ENCODE measurements around the gene KCNH8. TPM values are rescaled to one million over a fixed set of nuclear protein-coding genes. Genes with fewer than 3 reads are reported as not detected.

Gene KCNH8
- total RNA-seq, 1 experiment from 2014 or later: 0.12 TPM

GRCh38 chr3:19103510-19103909 lies 44.8 kb upstream of the KCNH8 start:
- Histone ChIP-seq H3K4me3 (replicated peaks in 1 of 2; ENCODE audit: low read depth in 1 of 2, low read length in 2 of 2) (no peak overlapping the region), H3K79me2 (ENCODE audit: insufficient read depth, low read length) (no peaks in the 10 kb centered on the region), H4K20me1 (ENCODE audit: insufficient read depth) (no peaks in the 10 kb centered on the region), H3K4me1 (ENCODE audit: control insufficient read depth in 1 of 2, insufficient read depth in 2 of 2, low read length in 2 of 2) (no peaks in the 10 kb centered on the region), H3K9me3 (ENCODE audit: control insufficient read depth in 1 of 2, insufficient read depth in 1 of 2, low read depth in 1 of 2, low read length in 2 of 2) (peaks cover 0 to 6% of the 10 kb centered on the region in 2 experiments; a peak in 1 of 4 replicates), H3K9me2 (ENCODE audit: insufficient read depth) (no peaks in the 10 kb centered on the region), H3K4me2 (ENCODE audit: low read length) (no peak overlapping the region), H3K9ac (ENCODE audit: low read length) (no peak overlapping the region), H2AFZ (ENCODE audit: low read depth, low read length, poor library complexity, severe bottlenecking) (no peak overlapping the region), H3K27ac (ENCODE audit: low read depth, low read length) (no peak overlapping the region), H3K36me3 (ENCODE audit: control insufficient read depth in 1 of 2, insufficient read depth in 2 of 2, low read length in 2 of 2) (no peaks in the 10 kb centered on the region), H3K27me3 (ENCODE audit: insufficient read depth, low read length) (no peaks in the 10 kb centered on the region)
- CTCF ChIA-PET: no interaction called here
- RAD21 ChIA-PET (ENCODE audit: low non-redundant PET in 1 of 2, low total read pairs in 2 of 2, uncharacterized antibody in 2 of 2, unreplicated experiment in 2 of 2): no interaction called here
- no TSS peak for BruUV-seq (replicated peaks)
- TF ChIP-seq TCF7L2 (IDR thresholded peaks at IDR 0.05; ENCODE audit: borderline replicate concordance, extremely low read depth, insufficient read depth, insufficient read length) (no peak), CBX3 (IDR thresholded peaks at IDR 0.05; ENCODE audit: low read depth) (no peak), RAD21 (IDR thresholded peaks at IDR 0.05; ENCODE audit: low read depth) (no peak), ZNF274 (IDR thresholded peaks at IDR 0.05; ENCODE audit: low read depth, low read length) (no peak), JUND (IDR thresholded peaks at IDR 0.05) (no peak), ZFX (IDR thresholded peaks at IDR 0.05) (no peak), SRF (IDR thresholded peaks at IDR 0.05; ENCODE audit: low read depth) (no peak), EZH2 (IDR thresholded peaks at IDR 0.05) (no peak), ELF1 (IDR thresholded peaks at IDR 0.05; ENCODE audit: borderline replicate concordance, low read depth) (no peak), YY1 (IDR thresholded peaks at IDR 0.05; ENCODE audit: extremely low read depth, insufficient replicate concordance, low read depth, low read length) (no peak), FOSL1 (IDR thresholded peaks at IDR 0.05; ENCODE audit: low read depth) (no peak), SP1 (IDR thresholded peaks at IDR 0.05; ENCODE audit: low read depth) (no peak), POLR2AphosphoS5 (IDR thresholded peaks at IDR 0.05; ENCODE audit: low read depth, low read length) (no peak), EGR1 (IDR thresholded peaks at IDR 0.05; ENCODE audit: low read depth) (no peak), POLR2A (IDR thresholded peaks at IDR 0.05; ENCODE audit: borderline replicate concordance, extremely low read depth, insufficient read depth, insufficient read length) (no peak), CEBPB (IDR thresholded peaks at IDR 0.05; ENCODE audit: low read depth) (no peak), SIN3A (IDR thresholded peaks at IDR 0.05; ENCODE audit: low read depth) (no peak)
- TF ChIP-seq, protein P1, sequence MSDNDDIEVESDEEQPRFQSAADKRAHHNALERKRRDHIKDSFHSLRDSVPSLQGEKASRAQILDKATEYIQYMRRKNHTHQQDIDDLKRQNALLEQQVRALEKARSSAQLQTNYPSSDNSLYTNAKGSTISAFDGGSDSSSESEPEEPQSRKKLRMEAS (IDR thresholded peaks at IDR 0.05): no peak
- TF ChIP-seq, protein P2, sequence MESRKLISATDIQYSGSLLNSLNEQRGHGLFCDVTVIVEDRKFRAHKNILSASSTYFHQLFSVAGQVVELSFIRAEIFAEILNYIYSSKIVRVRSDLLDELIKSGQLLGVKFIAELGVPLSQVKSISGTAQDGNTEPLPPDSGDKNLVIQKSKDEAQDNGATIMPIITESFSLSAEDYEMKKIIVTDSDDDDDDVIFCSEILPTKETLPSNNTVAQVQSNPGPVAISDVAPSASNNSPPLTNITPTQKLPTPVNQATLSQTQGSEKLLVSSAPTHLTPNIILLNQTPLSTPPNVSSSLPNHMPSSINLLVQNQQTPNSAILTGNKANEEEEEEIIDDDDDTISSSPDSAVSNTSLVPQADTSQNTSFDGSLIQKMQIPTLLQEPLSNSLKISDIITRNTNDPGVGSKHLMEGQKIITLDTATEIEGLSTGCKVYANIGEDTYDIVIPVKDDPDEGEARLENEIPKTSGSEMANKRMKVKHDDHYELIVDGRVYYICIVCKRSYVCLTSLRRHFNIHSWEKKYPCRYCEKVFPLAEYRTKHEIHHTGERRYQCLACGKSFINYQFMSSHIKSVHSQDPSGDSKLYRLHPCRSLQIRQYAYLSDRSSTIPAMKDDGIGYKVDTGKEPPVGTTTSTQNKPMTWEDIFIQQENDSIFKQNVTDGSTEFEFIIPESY (IDR thresholded peaks at IDR 0.05; ENCODE audit: extremely low read depth, insufficient replicate concordance, low read length): no peak
- TF ChIP-seq, protein P3, sequence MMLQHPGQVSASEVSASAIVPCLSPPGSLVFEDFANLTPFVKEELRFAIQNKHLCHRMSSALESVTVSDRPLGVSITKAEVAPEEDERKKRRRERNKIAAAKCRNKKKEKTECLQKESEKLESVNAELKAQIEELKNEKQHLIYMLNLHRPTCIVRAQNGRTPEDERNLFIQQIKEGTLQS (IDR thresholded peaks at IDR 0.05): no peak
- intact Hi-C loops (cut with micrococcal nuclease): no loop called here
- POLR2A ChIA-PET: no interaction called here
- no peak for ATAC-seq
- DNase-seq (ENCODE audit: low read depth, low spot score): no peak

Data from HCT116 (cell line).